GM19023 (cell line): ENCODE data around the gene URM1.
"Not testable (repeated sequence)": the region's sequence is repeated elsewhere in the genome, so short reads cannot be mapped to it uniquely, and the experiment has no call there.

Source experiments
- ATAC-seq: cut with Tn5 transposase; IDR thresholded peaks from one replicate; pipeline ENCODE4 v1.9.1; 2021; ENCODE audit warnings: mild to moderate bottlenecking, moderate library complexity; ENCODE audit not compliant: unreplicated experiment

Gene URM1

GRCh38 chr9:128370752-128371629, at the start of gene URM1:
Gene URM1 (plus strand): TSS chr9:128371374. CDS start chr9:128371381, 7 bp downstream.
- ATAC-seq: peak; percentile 88

- ATAC-seq: peak; percentile 3
Observed at GRCh38 chr9:128321879-128322403, 49.2 kb upstream of the URM1 start.

- ATAC-seq: peak; percentile 83
Observed at GRCh38 chr9:128322404-128323211, 48.6 kb upstream of the URM1 start, which contains the start of the genes COQ4 and TRUB2. Gene COQ4 (plus strand): TSS chr9:128322839. CDS start chr9:128322859, 20 bp downstream. Gene TRUB2 (minus strand): TSS chr9:128322447. CDS start chr9:128322408, 39 bp downstream.

GRCh38 chr9:128323212-128323730, 47.9 kb upstream of the URM1 start:
- ATAC-seq: no peak

DNA sequence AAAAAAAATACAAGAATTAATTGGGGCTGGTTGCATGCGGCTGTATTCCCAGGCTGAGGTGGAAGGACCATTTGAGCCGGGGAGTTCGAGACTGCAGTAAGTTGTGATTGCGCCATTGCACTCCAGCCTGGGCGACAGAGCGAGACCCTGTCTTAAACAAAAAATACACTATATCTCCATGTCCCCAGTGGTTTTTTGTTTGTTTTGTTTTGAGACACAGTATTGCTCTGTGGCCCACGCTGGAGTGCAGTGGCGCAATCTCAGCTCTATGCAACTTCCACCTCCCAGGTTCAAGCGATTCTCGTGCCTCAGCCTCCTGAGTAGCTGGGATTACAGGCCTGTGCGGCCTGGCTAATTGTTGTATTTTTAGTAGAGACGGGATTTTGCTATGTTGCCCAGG, 47.4 kb upstream of the URM1 start:
- no peak for ATAC-seq

DNA sequence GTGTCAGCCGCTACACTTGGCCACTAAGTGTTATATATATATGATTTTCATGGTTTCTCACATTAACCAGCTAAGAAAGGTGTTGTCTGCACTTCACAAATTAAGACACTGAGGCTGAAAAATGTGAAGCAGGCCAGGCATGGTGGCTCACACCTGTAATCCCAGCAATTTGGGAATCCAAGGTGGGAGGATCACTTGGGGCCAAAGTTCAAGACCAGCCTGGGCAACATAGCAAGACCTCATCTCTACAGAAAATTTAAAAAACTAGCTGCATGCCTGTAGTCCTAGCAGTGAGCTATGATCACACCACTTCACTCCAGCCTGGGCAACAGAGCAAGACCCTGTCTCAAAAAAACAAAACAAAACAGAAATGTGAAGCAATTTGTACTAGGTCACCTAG, 46.8 kb upstream of the URM1 start:
- no peak for ATAC-seq

DNA sequence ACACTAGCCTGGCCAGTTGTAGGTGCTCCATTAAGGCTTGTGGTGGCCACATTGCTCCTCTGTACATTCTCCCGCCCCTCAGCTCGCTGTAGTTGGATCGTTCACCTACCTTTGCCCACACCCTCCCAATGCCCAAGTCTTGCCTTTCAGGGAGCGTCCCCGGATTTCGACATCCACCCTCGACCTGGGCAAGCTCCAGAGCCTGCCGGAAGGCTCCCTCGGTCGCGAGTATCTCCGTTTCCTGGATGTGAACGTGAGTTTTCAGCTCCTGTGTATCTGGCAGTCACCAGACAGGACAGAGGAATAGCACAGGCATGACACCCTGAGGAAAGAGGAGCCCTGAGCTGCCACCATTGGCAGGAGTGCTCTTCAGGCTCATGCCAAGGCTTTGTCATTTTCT, 45.5 kb upstream of the URM1 start:
- ATAC-seq: no peak

DNA sequence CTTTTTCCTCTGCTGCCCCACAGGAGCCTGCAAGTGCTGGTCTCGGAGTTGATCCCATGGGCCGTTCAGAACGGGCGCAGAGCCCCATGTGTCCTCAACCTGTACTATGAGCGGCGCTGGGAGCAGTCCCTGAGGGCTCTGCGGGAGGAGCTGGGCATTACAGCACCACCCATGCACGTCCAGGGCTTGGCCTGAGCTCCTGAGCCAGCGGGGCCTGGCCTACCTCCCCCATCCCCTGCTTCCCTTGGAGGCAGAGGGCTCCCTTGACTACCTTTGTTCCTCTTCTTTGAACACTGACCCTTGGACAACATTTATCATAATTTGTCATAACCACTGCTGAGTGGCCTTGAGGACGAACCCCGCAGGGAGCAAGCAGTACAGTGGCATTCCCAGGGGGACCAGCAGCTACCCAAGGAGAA, 37.7 kb upstream of the URM1 start:
- ATAC-seq: no peak

- no peak for ATAC-seq
Observed at GRCh38 chr9:128335161-128335560, 36.0 kb upstream of the URM1 start.

- ATAC-seq: no peak
Observed at GRCh38 chr9:128335914-128336313, 35.3 kb upstream of the URM1 start.

- ATAC-seq: no peak
Observed at GRCh38 chr9:128337936-128338335, 33.2 kb upstream of the URM1 start.

GRCh38 chr9:128338852-128339614, 32.1 kb upstream of the URM1 start:
- ATAC-seq: not testable (repeated sequence)

GRCh38 chr9:128339761-128340690, 31.1 kb upstream of the URM1 start, which contains the start of gene SLC27A4:
Gene SLC27A4 (plus strand): TSS chr9:128340527. CDS start chr9:128343133, 2,606 bp downstream.
- peak; percentile 79 for ATAC-seq

- ATAC-seq: peak; percentile 45
Observed at GRCh38 chr9:128340691-128341434, 30.3 kb upstream of the URM1 start.

DNA sequence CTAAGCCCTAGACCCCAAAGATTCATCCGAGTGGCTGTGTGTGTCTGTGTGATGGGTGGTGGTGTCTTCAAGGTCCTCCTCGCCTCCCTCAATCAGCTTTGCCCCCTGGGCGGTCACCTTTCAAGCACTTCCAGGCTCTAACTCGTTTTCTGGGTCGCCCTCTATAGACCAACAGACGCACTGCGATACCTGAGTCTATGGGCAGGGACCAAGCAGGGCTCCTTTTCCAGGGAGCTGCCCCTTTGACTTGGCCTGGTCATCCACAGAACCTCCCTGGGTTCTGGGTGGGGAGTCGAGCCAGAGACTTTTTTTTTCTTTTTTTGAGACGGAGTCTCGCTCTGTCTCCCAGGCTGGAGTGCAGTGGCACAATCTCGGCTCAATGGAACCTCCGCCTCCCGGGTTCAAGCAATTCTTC, 29.7 kb upstream of the URM1 start:
- no peak for ATAC-seq

GRCh38 chr9:128342971-128343680, 28.0 kb upstream of the URM1 start:
- no peak for ATAC-seq

DNA sequence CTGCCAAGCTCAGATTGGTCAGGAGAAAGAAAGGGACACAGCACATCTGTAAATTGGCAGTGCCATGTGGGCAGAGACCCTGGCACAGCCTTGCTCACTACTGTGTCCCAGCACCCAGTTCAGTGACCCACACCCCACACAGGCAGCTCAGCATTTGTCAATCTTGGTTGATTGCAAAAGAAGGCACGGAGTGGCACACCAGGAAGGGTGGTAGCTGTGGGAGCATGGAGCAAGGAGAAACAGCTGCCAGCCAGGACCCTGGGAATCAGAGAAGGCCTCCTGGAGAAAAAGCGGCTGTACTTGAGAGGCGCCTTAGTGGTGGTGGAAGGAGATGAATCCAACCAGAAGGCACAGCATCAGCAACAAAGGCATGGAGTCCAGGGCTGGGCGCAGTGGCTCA, 27.3 kb upstream of the URM1 start:
- no peak for ATAC-seq
